ENCODE results near the gene FBXO11. TPM values are rescaled to one million over a fixed set of nuclear protein-coding genes. Genes with fewer than 3 reads are reported as not detected.

Gene FBXO11
- total and polyA plus RNA-seq, 8 donors = 56.2 to 101 (median 89.2) TPM

GRCh38 chr2:47838249-47838648 is 68.0 kb downstream of the FBXO11 start:
- TF ChIP-seq CTCF (IDR thresholded peaks at IDR 0.05) = no peak
- no peak for ATAC-seq

GRCh38 chr2:47833516-47833968 is 72.8 kb downstream of the FBXO11 start:
- no peak for TF ChIP-seq CTCF (IDR thresholded peaks at IDR 0.05)
- Histone ChIP-seq H3K4me3 (no peak overlapping the region), H3K36me3 (peaks cover 0 to 97% of the 10 kb centered on the region in 2 donors), H3K4me1 (no peaks in the 10 kb centered on the region), H3K27ac (no peak overlapping the region), H3K9me3 (no peaks in the 10 kb centered on the region), H3K27me3 (no peaks in the 10 kb centered on the region)
- no peak for DNase-seq
- intact Hi-C loops (cut with DNase I) = no loop called here
- ATAC-seq = no peak

More at GRCh38 chr2:47838249-47838648, 68.0 kb downstream of the FBXO11 start:
- Histone ChIP-seq H3K36me3 (peaks cover 0 to 63% of the 10 kb centered on the region in 2 donors), H3K27me3 (no peaks in the 10 kb centered on the region), H3K4me1 (peaks cover 0 to 2% of the 10 kb centered on the region in 2 donors), H3K4me3 (no peak overlapping the region), H3K9me3 (no peaks in the 10 kb centered on the region), H3K27ac (no peak overlapping the region)
- DNase-seq = no peak
- intact Hi-C loops (cut with DNase I) = no loop called here

- no peak overlapping the region for H3K27ac ChIP-seq
- no peaks in the 10 kb centered on the region for H3K9me3 ChIP-seq
- no peak for ATAC-seq
- peaks cover 0 to 93% of the 10 kb centered on the region in 2 donors for H3K36me3 ChIP-seq
- no peak overlapping the region for H3K4me3 ChIP-seq
- no peaks in the 10 kb centered on the region for H3K27me3 ChIP-seq
- DNase-seq = no peak
- intact Hi-C loops (cut with DNase I) = no loop called here
- H3K4me1 ChIP-seq = no peaks in the 10 kb centered on the region
- no peak for TF ChIP-seq CTCF (IDR thresholded peaks at IDR 0.05)
Observed at GRCh38 chr2:47822518-47822917, 83.8 kb downstream of the FBXO11 start.

- Histone ChIP-seq H3K36me3 (peaks cover 0 to 100% of the 10 kb centered on the region in 2 donors), H3K4me3 (no peak overlapping the region), H3K9me3 (no peaks in the 10 kb centered on the region), H3K27ac (no peak overlapping the region), H3K27me3 (no peaks in the 10 kb centered on the region), H3K4me1 (no peaks in the 10 kb centered on the region)
- TF ChIP-seq CTCF (IDR thresholded peaks at IDR 0.05) = no peak
- intact Hi-C loops (cut with DNase I) = no loop called here
- ATAC-seq (no peak), DNase-seq (no peak)
Observed at GRCh38 chr2:47819834-47820233, 86.5 kb downstream of the FBXO11 start.

GRCh38 chr2:47818777-47819176 is 87.5 kb downstream of the FBXO11 start:
- Histone ChIP-seq H3K4me1 (no peaks in the 10 kb centered on the region), H3K4me3 (no peak overlapping the region), H3K9me3 (no peaks in the 10 kb centered on the region), H3K36me3 (peaks cover 0 to 97% of the 10 kb centered on the region in 2 donors), H3K27me3 (no peaks in the 10 kb centered on the region), H3K27ac (peak overlapping the region in 1 of 2 donors; percentile 7)
- intact Hi-C loops (cut with DNase I) = no loop called here
- DNase-seq (no peak), ATAC-seq (no peak)
- TF ChIP-seq CTCF (IDR thresholded peaks at IDR 0.05) = no peak

Measured in left lung (tissue), 10 donors.